Measurements from ENCODE around the gene DNAI1. TPM values are rescaled to one million over a fixed set of nuclear protein-coding genes. Genes with fewer than 3 reads are reported as not detected.

Gene DNAI1
- total RNA-seq, result under 0.01 and 0.58 TPM in 2 replicates

DNA sequence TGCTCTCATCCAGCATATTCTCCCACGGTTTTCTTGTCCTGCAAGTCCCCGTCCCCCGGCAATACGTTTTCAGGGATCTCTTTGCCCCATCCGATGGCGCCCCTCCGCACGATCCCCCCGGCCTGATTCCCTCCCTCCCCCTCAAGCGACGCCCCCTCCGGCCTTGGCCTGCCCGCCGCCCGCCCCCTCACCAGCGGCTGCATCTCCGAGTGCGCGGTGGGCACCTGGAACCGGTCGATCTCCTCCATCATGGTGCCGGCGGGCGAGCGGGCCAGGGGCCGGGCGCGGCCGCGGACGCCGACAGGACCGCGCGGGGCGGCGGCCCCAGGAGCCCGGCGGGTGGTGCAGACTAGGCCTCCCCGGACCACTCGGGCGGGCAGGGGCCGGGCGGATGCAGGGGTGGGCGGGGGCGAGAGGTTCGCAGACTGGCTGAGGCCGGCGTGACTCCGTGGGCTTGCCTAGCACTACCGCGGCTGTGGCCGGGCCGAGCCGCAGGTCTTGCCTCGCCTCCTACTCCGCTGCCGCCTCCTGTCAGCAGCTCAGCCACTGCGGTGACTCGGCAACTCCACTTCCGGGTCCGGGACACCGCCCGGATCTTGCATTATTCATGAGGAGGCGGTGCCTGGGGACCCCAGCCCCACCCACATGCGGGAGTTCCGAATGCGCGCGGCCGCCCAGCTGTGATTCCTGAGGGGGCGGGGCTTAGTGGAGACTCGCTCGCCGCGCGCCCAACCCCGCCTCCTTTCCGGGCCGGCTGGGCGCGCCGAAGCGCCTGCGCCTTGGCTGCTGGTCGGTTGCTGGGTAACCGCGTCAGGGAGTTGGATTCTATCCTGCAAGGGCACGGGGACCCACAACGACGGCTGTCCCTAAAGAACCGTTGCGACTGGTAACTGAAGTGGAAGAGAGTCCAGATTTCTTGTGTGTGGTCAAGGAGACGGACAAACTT lies at the start of gene DNAI1, which contains the start of gene FAM219A:
Gene DNAI1, plus strand, starts transcription at position 793 of the 946 bp plus-strand sequence. CDS start 201 bp downstream, outside the sequence.
Gene FAM219A, minus strand, starts transcription at position 558 of the 946 bp plus-strand sequence. Its CDS starts 307 bp downstream, at position 251.

DNA sequence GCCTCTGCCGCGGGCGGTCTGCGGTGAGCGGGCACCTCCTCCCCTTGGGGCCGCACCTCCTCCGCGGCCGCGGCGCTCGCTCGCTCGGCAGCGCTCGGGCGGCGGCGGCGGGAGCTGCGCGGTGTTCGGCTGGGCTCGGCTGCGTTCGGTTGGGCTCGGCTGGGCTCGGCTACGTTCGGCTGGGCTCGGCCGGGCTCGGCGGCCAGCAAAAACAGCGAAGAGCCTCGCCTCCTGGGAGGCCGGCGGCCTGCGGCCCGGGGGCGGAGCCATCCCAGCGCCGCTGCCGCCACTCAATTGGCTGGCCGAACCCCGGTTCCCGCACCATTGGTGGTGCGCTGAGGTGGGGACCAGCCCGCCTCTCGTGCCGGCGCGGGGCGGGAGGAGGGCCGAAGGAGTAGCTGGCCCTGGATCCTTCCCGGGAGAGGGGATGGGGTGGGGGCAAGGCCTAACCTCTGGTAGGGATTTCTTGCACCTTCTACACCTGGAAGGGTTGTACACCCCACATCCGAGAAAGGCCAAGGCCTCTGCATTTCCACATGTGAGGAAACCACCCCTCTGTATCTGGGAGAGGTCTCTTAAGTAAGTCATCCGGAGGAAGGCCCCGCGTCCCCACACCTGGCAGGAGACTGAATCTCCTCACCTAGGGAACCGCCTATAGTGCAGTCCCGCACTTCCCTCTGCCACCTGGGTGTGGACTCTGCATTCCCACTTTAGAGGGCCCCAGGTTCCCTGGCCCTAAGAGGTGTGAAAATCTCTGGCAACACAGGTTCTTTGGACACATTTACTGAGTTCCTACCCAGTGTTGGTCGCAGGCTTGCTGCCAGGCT lies 64.6 kb downstream of the DNAI1 start, which contains the start of gene ENHO:
Gene ENHO, minus strand, starts transcription at position 20 of the 827 bp plus-strand sequence. CDS start 1,295 bp downstream, outside the sequence.

Other genes starting within 250 kb of the DNAI1 start
- gene KIF24, start 129.5 kb upstream of the DNAI1 start, total RNA-seq, result 0.50 and 3.2 TPM in 2 replicates
- gene NUDT2, start 129.2 kb upstream of the DNAI1 start, total RNA-seq, result 35.1 and 35.5 TPM in 2 replicates
- gene MYORG, start 81.9 kb upstream of the DNAI1 start, total RNA-seq, result 1.2 and 1.9 TPM in 2 replicates
- gene FAM219A, start 235 bp upstream of the DNAI1 start, total RNA-seq, result 5.5 and 8.6 TPM in 2 replicates
- not detected in 2 replicates for gene ENHO, start 64.2 kb downstream of the DNAI1 start, total RNA-seq
- gene CNTFR, start 130.9 kb downstream of the DNAI1 start, total RNA-seq, result 0.44 TPM in 1 of 2 replicates, not detected in the other
- 25.9 and 26.6 TPM in 2 replicates for gene RPP25L, start 153.3 kb downstream of the DNAI1 start, total RNA-seq
- 84.4 and 159 TPM in 2 replicates for gene DCTN3, start 161.7 kb downstream of the DNAI1 start, total RNA-seq
- gene ARID3C, start 170.3 kb downstream of the DNAI1 start, total RNA-seq, result not detected in 2 replicates
- 71.1 and 88.0 TPM in 2 replicates for gene SIGMAR1, start 179.0 kb downstream of the DNAI1 start, total RNA-seq
- gene GALT, start 187.9 kb downstream of the DNAI1 start, total RNA-seq, result 35.3 and 47.3 TPM in 2 replicates
- gene IL11RA, start 193.4 kb downstream of the DNAI1 start, total RNA-seq, result 16.0 and 23.0 TPM in 2 replicates
- 0.15 and 0.17 TPM in 2 replicates for gene CCL27, start 203.9 kb downstream of the DNAI1 start, total RNA-seq
- gene CCL19, start 232.5 kb downstream of the DNAI1 start, total RNA-seq, result not detected in 2 replicates